NCI-H774 (cell line): Measurements from ENCODE around the gene DUOXA1.

Source experiments
- DNase-seq: peaks from one replicate; lab custom pipeline; 2025; lab: John Stamatoyannopoulos, UW

DUOXA1 gene

GRCh38 chr15:45131510-45131909, 1.8 kb upstream of the DUOXA1 start:
- DNase-seq = no peak

- DNase-seq = no peak
Observed at GRCh38 chr15:45130291-45131000, 767 bp upstream of the DUOXA1 start.

- no peak for DNase-seq
Observed at GRCh38 chr15:45128971-45129639, 574 bp downstream of the DUOXA1 start.

- DNase-seq = no peak
Observed at GRCh38 chr15:45126535-45127158, 3.0 kb downstream of the DUOXA1 start.

- no peak for DNase-seq
Observed at GRCh38 chr15:45123397-45123796, 6.3 kb downstream of the DUOXA1 start.

DNA sequence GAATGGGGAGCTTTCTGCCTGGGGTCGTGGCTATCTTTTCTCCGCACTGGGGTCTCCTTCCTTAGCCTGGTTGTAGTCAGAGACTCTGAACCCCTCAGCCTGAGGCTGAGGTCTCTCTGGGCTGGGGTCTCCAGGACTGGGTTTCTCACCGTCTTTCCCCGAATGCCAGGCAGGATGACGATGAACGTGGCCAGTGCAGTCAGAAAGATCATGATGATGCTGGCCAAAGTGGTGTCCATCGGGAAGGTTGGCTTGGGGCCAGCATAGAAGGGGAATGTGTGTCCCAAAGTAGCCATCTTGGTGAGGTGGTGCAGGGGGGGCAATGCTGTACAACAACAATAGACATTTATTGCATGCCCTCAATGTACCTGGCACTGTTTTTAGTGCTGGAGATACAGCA, 7.0 kb downstream of the DUOXA1 start:
- no peak for DNase-seq

GRCh38 chr15:45121706-45122417, 7.8 kb downstream of the DUOXA1 start:
- DNase-seq = no peak

GRCh38 chr15:45121020-45121419, 8.7 kb downstream of the DUOXA1 start:
- DNase-seq = no peak

GRCh38 chr15:45120081-45120972, 9.4 kb downstream of the DUOXA1 start:
- DNase-seq = no peak

DNA sequence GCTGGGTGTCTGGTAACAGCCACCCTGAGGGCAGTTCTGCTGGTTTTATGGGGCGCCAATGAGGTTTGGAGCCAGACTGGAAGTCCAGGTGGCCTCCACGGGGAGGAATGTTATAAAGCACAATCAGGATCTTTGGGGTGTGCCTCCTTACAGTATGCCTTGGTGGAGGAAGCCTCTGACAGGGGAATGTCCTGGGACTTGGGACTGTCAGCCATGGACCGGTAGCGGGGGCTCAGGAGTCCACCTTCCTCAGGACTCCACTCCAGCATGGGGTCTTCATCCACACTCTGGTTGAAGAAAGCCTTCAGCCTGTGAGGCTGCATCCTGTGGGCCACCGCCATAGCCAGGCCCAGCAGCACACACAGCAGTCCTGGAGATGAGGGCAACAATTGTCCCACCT, 10.7 kb downstream of the DUOXA1 start:
- no peak for DNase-seq

DNA sequence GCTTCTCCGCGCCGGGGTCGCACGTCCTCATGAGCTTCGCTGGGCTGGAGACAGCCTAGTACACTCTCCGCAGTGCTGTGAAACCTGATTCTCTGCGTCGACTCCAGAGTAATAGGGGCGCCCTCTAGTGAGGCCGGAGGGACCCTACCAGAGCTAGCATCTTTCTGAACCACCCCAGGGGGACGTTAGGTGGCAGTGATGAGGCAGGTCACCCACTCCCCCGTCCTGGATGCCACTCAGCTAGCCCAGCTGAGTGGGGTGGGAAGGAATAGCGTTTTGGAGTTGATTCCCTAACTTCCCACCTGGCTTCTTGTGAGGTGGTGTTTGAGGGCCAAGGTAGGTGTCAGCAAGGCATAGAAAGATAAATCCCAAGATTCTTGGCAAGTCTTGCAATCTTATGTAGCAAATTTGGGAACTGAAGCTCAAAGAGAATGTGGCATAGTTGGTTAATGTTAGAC, 11.5 kb downstream of the DUOXA1 start:
- peak; percentile 80 for DNase-seq

DNA sequence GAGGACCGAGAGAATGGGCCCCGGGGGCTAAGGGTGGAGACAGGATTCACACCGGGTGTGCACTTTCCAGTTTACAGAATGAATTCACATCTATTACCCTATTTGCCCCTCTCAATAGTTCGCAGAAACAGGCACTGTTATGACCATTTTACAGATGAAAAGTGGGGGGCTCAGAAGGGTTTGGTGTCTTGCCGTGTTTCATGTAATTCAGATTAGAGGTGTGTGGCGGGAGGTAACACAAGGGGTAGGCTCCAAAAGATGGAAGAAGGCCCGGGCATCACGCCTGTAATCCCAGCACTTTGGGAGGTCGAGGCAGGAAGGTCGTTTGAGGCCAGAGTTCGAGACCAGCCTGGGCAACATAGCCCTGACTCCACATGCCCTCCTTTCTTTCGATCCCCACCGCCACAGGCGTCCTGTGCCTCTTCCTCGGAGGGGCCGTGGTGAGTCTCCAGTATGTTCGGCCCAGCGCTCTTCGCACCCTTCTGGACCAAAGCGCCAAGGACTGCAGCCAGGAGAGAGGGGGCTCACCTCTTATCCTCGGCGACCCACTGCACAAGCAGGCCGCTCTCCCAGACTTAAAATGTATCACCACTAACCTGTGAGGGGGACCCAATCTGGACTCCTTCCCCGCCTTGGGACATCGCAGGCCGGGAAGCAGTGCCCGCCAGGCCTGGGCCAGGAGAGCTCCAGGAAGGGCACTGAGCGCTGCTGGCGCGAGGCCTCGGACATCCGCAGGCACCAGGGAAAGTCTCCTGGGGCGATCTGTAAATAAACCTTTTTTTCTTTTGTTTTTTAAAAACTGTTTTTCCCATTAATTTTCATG, 12.2 kb downstream of the DUOXA1 start:
- no peak for DNase-seq

GRCh38 chr15:45116482-45117307, 13.0 kb downstream of the DUOXA1 start:
- no peak for DNase-seq

GRCh38 chr15:45116006-45116481, 13.6 kb downstream of the DUOXA1 start:
- no peak for DNase-seq

DNA sequence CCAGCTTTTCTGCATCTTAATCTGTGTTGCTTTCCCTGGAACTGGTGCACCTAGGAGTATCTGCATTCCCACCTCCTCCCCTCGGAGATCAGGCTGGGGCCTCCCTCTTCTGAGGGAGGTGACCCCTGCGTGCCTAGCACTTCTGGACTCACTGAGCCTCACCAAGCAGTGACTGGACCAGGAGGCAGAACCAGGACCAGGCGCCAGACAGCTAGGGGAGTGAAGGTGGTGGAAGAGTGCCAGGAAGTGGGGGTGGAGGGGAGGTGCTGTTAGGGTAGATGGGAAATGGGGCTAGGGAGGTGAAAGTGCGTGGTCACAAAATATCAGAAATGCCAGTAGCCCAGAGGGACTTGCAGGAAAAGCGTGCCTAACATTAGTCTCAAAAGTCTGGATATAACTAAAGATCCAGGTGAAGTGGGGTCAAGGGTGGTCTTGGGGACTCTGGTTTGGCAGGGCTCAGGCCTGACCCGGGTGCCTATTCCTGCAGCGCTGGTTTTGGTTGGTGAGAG, 14.3 kb downstream of the DUOXA1 start:
- no peak for DNase-seq

- no peak for DNase-seq
Observed at GRCh38 chr15:45114751-45115085, 15.0 kb downstream of the DUOXA1 start.

DNA sequence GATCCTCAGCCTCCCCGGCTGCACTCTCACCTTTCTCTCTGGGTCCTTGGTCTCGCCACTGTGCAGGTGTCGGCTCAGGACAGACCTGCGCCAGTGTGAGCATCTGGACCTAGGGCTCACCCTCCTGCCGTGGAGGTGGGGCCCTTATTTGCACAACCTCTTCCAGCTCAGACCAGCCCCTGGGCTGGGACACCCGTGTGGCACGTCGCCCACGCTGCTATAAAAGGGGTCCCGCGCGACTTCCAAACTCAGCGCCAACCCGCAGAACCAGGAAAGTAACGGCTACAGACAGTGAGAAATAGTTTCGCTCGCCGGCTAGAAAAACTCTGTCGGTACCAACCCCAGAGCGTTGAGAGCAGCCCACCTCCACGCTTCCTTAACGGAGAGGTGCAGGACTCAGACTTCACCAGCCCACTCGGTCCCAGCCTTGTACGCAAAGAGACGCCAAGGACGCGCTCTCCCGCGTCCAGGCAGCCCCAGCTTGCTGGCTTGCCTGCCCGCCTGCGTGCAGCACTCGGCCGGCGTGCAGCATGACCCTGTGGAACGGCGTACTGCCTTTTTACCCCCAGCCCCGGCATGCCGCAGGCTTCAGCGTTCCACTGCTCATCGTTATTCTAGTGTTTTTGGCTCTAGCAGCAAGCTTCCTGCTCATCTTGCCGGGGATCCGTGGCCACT, 15.5 kb downstream of the DUOXA1 start, which contains the start of the genes DUOX2 and DUOXA2:
DUOX2 (minus strand) TSS at position 97 of the 675 bp plus-strand sequence. CDS start 761 bp downstream, outside the sequence.
DUOXA2 (plus strand) TSS at position 251 of the 675 bp plus-strand sequence; CDS start at position 531, 280 bp downstream.
- DNase-seq = no peak

GRCh38 chr15:45113380-45113990, 16.2 kb downstream of the DUOXA1 start:
- no peak for DNase-seq
